H9 (cell line): ENCODE results near the gene PI3. TPM values are rescaled to one million over a fixed set of nuclear protein-coding genes. Genes with fewer than 3 reads are reported as not detected.

Source experiments
- DNase-seq: peaks from one replicate; pipeline ENCODE4 v3.0.0-alpha.2; 2017
- H2AFZ ChIP-seq: one replicate; pipeline ENCODE4 v1.6.1; 2013; ENCODE audit warnings: mild to moderate bottlenecking, low read length, control low read depth, moderate library complexity
- H2AK5ac ChIP-seq: 2 replicates; pipeline ENCODE4 v1.6.1; 2013; ENCODE audit warnings: low read length, control low read depth, mixed read lengths; ENCODE audit not compliant: insufficient read length
- H2BK120ac ChIP-seq: one replicate; pipeline ENCODE4 v1.6.1; 2013; ENCODE audit warnings: low read depth, mild to moderate bottlenecking, low read length, control low read depth, inconsistent platforms; ENCODE audit not compliant: poor library complexity, severe bottlenecking
- H2BK12ac ChIP-seq: 2 replicates; pipeline ENCODE4 v1.6.1; 2013; ENCODE audit warnings: low read length, control low read depth, mixed read lengths, low read depth; ENCODE audit not compliant: insufficient read length
- H2BK15ac ChIP-seq: 2 replicates; pipeline ENCODE4 v1.6.1; 2013; ENCODE audit warnings: low read depth, low read length, control low read depth
- H2BK20ac ChIP-seq: one replicate; pipeline ENCODE4 v1.6.1; 2013; ENCODE audit warnings: low read depth, mild to moderate bottlenecking, low read length, control low read depth, inconsistent platforms; ENCODE audit not compliant: poor library complexity, severe bottlenecking
- H2BK5ac ChIP-seq: 2 replicates; pipeline ENCODE4 v1.6.1; 2013; ENCODE audit warnings: low read length, control low read depth, mixed read lengths; ENCODE audit not compliant: insufficient read length
- H3K14ac ChIP-seq: 2 replicates; pipeline ENCODE4 v1.6.1; 2013; ENCODE audit warnings: low read length, control low read depth; ENCODE audit not compliant: insufficient read depth
- H3K18ac ChIP-seq: 2 replicates; pipeline ENCODE4 v1.6.1; 2013; ENCODE audit warnings: low read depth, mild to moderate bottlenecking, mixed read lengths, low read length, control low read depth; ENCODE audit not compliant: insufficient read length
- H3K23ac ChIP-seq: 2 replicates; pipeline ENCODE4 v1.6.1; 2013; ENCODE audit warnings: low read length, control low read depth, mixed read lengths, low read depth; ENCODE audit not compliant: insufficient read length
- H3K23me2 ChIP-seq: 2 replicates; pipeline ENCODE4 v1.6.1; 2013; ENCODE audit warnings: low read depth, mild to moderate bottlenecking, mixed read lengths, low read length, control low read depth; ENCODE audit not compliant: insufficient read length, poor library complexity, severe bottlenecking
- H3K27ac ChIP-seq: 2 replicates; pipeline ENCODE4 v1.5.1; 2013; ENCODE audit warnings: low read length, control low read depth, mixed read lengths, low read depth; ENCODE audit not compliant: insufficient read length
- H3K27me3 ChIP-seq: 2 replicates; pipeline ENCODE4 v1.6.1; 2013; ENCODE audit warnings: low read length, control low read depth, inconsistent platforms; ENCODE audit not compliant: insufficient read depth
- H3K4ac ChIP-seq: 2 replicates; pipeline ENCODE4 v1.6.1; 2013; ENCODE audit warnings: low read depth, mild to moderate bottlenecking, control low read depth, inconsistent platforms, low read length, moderate library complexity
- H3K4me1 ChIP-seq: 2 replicates; pipeline ENCODE4 v1.6.1; 2013; ENCODE audit warnings: low read length, control low read depth, inconsistent platforms; ENCODE audit not compliant: insufficient read depth
- H3K4me2 ChIP-seq: 2 replicates; pipeline ENCODE4 v1.6.1; 2013; ENCODE audit warnings: low read length, control low read depth, mixed read lengths; ENCODE audit not compliant: insufficient read length, insufficient read depth
- H3K56ac ChIP-seq: 2 replicates; pipeline ENCODE4 v1.6.1; 2013; ENCODE audit warnings: low read depth, mild to moderate bottlenecking, mixed read lengths, low read length, control low read depth; ENCODE audit not compliant: insufficient read length
- H3K79me1 ChIP-seq: 2 replicates; pipeline ENCODE4 v1.6.1; 2013; ENCODE audit warnings: low read depth, mild to moderate bottlenecking, moderate library complexity, low read length, control low read depth, inconsistent platforms; ENCODE audit not compliant: insufficient read depth, poor library complexity, severe bottlenecking
- H3K79me2 ChIP-seq: 2 replicates; pipeline ENCODE4 v1.6.1; 2013; ENCODE audit warnings: low read length, control low read depth, inconsistent platforms; ENCODE audit not compliant: insufficient read depth
- H3K9ac ChIP-seq: 2 replicates; pipeline ENCODE4 v1.6.1; 2013; ENCODE audit warnings: low read length, control low read depth, mixed read lengths; ENCODE audit not compliant: insufficient read length; ENCODE audit errors: extremely low read depth
- H3K9me3 ChIP-seq: one replicate; pipeline ENCODE4 v1.6.1; 2013; ENCODE audit warnings: low read depth, low read length, inconsistent platforms; ENCODE audit not compliant: control insufficient read depth
- H3T11ph ChIP-seq: one replicate; pipeline ENCODE4 v1.6.1; 2013; ENCODE audit warnings: mild to moderate bottlenecking, low read length, control low read depth, inconsistent platforms
- H4K20me1 ChIP-seq: one replicate; pipeline ENCODE4 v1.6.1; 2013; ENCODE audit not compliant: control insufficient read depth, insufficient read length, insufficient read depth
- H4K5ac ChIP-seq: 2 replicates; pipeline ENCODE4 v1.6.1; 2013; ENCODE audit warnings: low read depth, mild to moderate bottlenecking, mixed read lengths, low read length, control low read depth; ENCODE audit not compliant: insufficient read length
- H4K8ac ChIP-seq: replicated peaks from 2 replicates; pipeline ENCODE4 v1.6.1; 2013; ENCODE audit warnings: low read length, control low read depth, mixed read lengths, low read depth; ENCODE audit not compliant: insufficient read length
- H4K91ac ChIP-seq: 2 replicates; pipeline ENCODE4 v1.6.1; 2013; ENCODE audit warnings: low read depth, mild to moderate bottlenecking, moderate library complexity, mixed read lengths, low read length, control low read depth; ENCODE audit not compliant: insufficient read length
- H3K27ac Mint-ChIP-seq, 3 experiments: 2 replicates in 2 of 3; 3 replicates in 1 of 3; pipeline ENCODE4 v1.8.0; 2020 to 2021; ENCODE audit warnings: mixed read lengths in 3 of 3, mild to moderate bottlenecking in 1 of 3, moderate library complexity in 1 of 3
- H3K27me3 Mint-ChIP-seq: 2 replicates; pipeline ENCODE4 v1.8.0; 2021; ENCODE audit warnings: low read depth, mild to moderate bottlenecking, moderate library complexity, mixed read lengths
- H3K36me3 Mint-ChIP-seq, 3 experiments: 2 replicates in 2 of 3; 3 replicates in 1 of 3; pipeline ENCODE4 v1.8.0; 2020 to 2021; ENCODE audit warnings: low read depth in 3 of 3, mixed read lengths in 3 of 3; ENCODE audit not compliant: insufficient read depth in 1 of 3
- H3K4me1 Mint-ChIP-seq, 2 experiments: 2 replicates each; pipeline ENCODE4 v1.8.0; 2020; ENCODE audit warnings: mixed read lengths in 2 of 2
- H3K4me3 Mint-ChIP-seq, 2 experiments: 2 replicates in 1 of 2; 3 replicates in 1 of 2; pipeline ENCODE4 v1.8.0; 2020 to 2021; ENCODE audit warnings: mild to moderate bottlenecking in 2 of 2, mixed read lengths in 2 of 2, moderate library complexity in 1 of 2
- H3K9me3 Mint-ChIP-seq, 2 experiments: 2 replicates in 1 of 2; 3 replicates in 1 of 2; pipeline ENCODE4 v1.8.0; 2020; ENCODE audit warnings: mild to moderate bottlenecking in 2 of 2, mixed read lengths in 2 of 2, moderate library complexity in 1 of 2
- WGBS: extraction: QIAGEN DNeasy Blood & Tissue Kit; methylation state at CpG from one replicate; pipeline ENCODE4 v1.1.7; 2013; ENCODE audit warnings: missing lambda C conversion rate, low lambda C conversion rate, mixed read lengths; ENCODE audit not compliant: insufficient read length; ENCODE audit errors: extremely low coverage; 5-methylcytosine and 5-hydroxymethylcytosine counted together
- total RNA-seq: library from RNA; stranded (reverse); gene quantifications from 2 replicates; pipeline ENCODE4 v1.2.1, GENCODE V29; 2021
- TF ChIP-seq, protein P1 (sequence below): fragments of 200-600 bp; sonication (generic); conservative IDR thresholded peaks from 3 replicates; pipeline ENCODE4 v1.8.0; 2021; ENCODE audit warnings: antibody characterized with exemption, mild to moderate bottlenecking

The PI3 gene
- total RNA-seq, 1 experiment from 2014 or later = not detected

DNA sequence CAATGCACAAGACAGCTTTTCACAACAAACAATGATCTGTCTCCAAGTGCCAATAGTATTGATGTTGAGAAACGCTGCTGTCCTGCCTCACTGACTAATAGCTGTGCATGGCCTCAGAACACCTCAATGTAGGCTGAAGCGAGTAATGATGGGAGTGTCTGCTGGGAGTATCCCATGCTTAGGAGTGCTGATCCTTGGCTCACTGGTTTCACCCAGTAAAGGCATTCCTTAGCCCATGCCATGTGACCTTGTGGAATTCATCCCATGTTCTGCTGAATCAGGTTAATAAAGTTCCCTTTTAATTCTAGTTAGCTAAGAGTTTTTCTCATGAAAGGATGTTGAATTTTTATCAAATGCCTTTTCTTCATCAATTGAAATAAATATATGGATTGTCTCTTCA is 46.6 kb upstream of the PI3 start:
- H3K9ac ChIP-seq = no peak overlapping the region
- H3K79me2 ChIP-seq = no peaks in the 10 kb centered on the region
- H3K36me3 Mint-ChIP-seq = no peaks in the 10 kb centered on the region
- H2BK15ac ChIP-seq = no peak overlapping the region
- no peak overlapping the region for H2AK5ac ChIP-seq
- H2BK120ac ChIP-seq = no peak overlapping the region
- no peak overlapping the region for H4K8ac ChIP-seq
- no peak overlapping the region for H2BK20ac ChIP-seq
- H3K23ac ChIP-seq = no peak overlapping the region
- H3K4me3 Mint-ChIP-seq = no peak overlapping the region
- no peak overlapping the region for H2BK12ac ChIP-seq
- H3K18ac ChIP-seq = no peak overlapping the region
- H3K4me1 Mint-ChIP-seq = no peaks in the 10 kb centered on the region
- no peaks in the 10 kb centered on the region for H3K27me3 ChIP-seq
- H2AFZ ChIP-seq = no peak overlapping the region
- WGBS = no CpG with 5 or more reads among the region's 2 CpGs
- H3T11ph ChIP-seq = no peak overlapping the region
- TF ChIP-seq, protein P1, sequence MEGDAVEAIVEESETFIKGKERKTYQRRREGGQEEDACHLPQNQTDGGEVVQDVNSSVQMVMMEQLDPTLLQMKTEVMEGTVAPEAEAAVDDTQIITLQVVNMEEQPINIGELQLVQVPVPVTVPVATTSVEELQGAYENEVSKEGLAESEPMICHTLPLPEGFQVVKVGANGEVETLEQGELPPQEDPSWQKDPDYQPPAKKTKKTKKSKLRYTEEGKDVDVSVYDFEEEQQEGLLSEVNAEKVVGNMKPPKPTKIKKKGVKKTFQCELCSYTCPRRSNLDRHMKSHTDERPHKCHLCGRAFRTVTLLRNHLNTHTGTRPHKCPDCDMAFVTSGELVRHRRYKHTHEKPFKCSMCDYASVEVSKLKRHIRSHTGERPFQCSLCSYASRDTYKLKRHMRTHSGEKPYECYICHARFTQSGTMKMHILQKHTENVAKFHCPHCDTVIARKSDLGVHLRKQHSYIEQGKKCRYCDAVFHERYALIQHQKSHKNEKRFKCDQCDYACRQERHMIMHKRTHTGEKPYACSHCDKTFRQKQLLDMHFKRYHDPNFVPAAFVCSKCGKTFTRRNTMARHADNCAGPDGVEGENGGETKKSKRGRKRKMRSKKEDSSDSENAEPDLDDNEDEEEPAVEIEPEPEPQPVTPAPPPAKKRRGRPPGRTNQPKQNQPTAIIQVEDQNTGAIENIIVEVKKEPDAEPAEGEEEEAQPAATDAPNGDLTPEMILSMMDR = no peak
- no peak overlapping the region for H3K4ac ChIP-seq
- no peak overlapping the region for H3K27ac Mint-ChIP-seq
- no peak overlapping the region for H2BK5ac ChIP-seq
- no peak overlapping the region for H3K4me2 ChIP-seq
- H3K4me1 ChIP-seq = no peaks in the 10 kb centered on the region
- H4K91ac ChIP-seq = no peak overlapping the region
- H4K5ac ChIP-seq = no peak overlapping the region
- H3K27me3 Mint-ChIP-seq = peaks cover 24% of the 10 kb centered on the region
- H3K9me3 ChIP-seq = no peaks in the 10 kb centered on the region
- no peaks in the 10 kb centered on the region for H3K23me2 ChIP-seq
- no peak overlapping the region for H3K14ac ChIP-seq
- H3K79me1 ChIP-seq = no peaks in the 10 kb centered on the region
- H3K56ac ChIP-seq = no peak overlapping the region
- no peak overlapping the region for H3K27ac ChIP-seq
- no peaks in the 10 kb centered on the region for H4K20me1 ChIP-seq
- DNase-seq = no peak
- peaks cover 0 to 3% of the 10 kb centered on the region in 2 experiments; a peak in 3 of 5 replicates for H3K9me3 Mint-ChIP-seq
